HepG2 (cell line): Measurements from ENCODE around the gene MRPL48. TPM values are rescaled to one million over a fixed set of nuclear protein-coding genes. Genes with fewer than 3 reads are reported as not detected.

Experiments used
- FLYWCH1 ChIP-seq: sonication (generic); formaldehyde crosslinking; IDR thresholded peaks from 2 replicates; pipeline ENCODE4 v1.8.1; 2023; ENCODE audit warnings: mild to moderate bottlenecking, missing genetic modification reagents
- HDAC2 ChIP-seq: sonication (generic); formaldehyde crosslinking; IDR thresholded peaks from 2 replicates; pipeline ENCODE4 v1.4.0; 2020; ENCODE audit warnings: missing genetic modification reagents
- HNF4G ChIP-seq, 2 experiments: sonication (generic) in 1 of 2; formaldehyde crosslinking in 1 of 2; IDR thresholded peaks; 2 replicates each; pipeline versions ENCODE4 v1.4.0 to v1.6.1; 2011 to 2020; ENCODE audit warnings: borderline replicate concordance in 2 of 2, low read depth in 2 of 2, mild to moderate bottlenecking in 2 of 2, low read length in 1 of 2, missing genetic modification reagents in 1 of 2, moderate library complexity in 1 of 2
- NONO ChIP-seq, 2 experiments: fragments of 450-650 bp in 1 of 2; sonication (generic) in 1 of 2; formaldehyde crosslinking in 1 of 2; IDR thresholded peaks in 1 of 2; conservative IDR thresholded peaks in 1 of 2; 2 replicates each; pipeline versions ENCODE4 v1.6.1 to v1.8.0; 2017 to 2022; ENCODE audit warnings: mild to moderate bottlenecking in 1 of 2, missing genetic modification reagents in 1 of 2, moderate library complexity in 1 of 2
- RBFOX2 ChIP-seq: fragments of 200-400 bp; formaldehyde crosslinking; IDR thresholded peaks from 2 replicates; pipeline ENCODE4 v1.6.1; 2017; ENCODE audit warnings: low read depth, mild to moderate bottlenecking, low read length
- THAP11 ChIP-seq: IDR thresholded peaks from 2 replicates; pipeline ENCODE4 v1.6.1; 2016; ENCODE audit warnings: missing biosample characterization, missing genetic modification reagents
- ZBTB20 ChIP-seq: sonication (generic); formaldehyde crosslinking; IDR thresholded peaks from 2 replicates; pipeline ENCODE4 v1.8.1; 2023; ENCODE audit warnings: missing genetic modification reagents, low read depth, mild to moderate bottlenecking, borderline replicate concordance
- ZNF3 ChIP-seq: IDR thresholded peaks from 2 replicates; pipeline ENCODE4 v1.7.0; 2017; ENCODE audit warnings: inconsistent platforms
- ZNF619 ChIP-seq: sonication (generic); formaldehyde crosslinking; IDR thresholded peaks from 2 replicates; pipeline ENCODE4 v1.4.0; 2020; ENCODE audit warnings: mild to moderate bottlenecking, missing genetic modification reagents
- ZNF674 ChIP-seq: sonication (generic); formaldehyde crosslinking; IDR thresholded peaks from 2 replicates; pipeline ENCODE4 v1.5.0; 2020; ENCODE audit warnings: low read depth, mild to moderate bottlenecking, missing genetic modification reagents
- ZNF737 ChIP-seq: sonication (generic); formaldehyde crosslinking; IDR thresholded peaks from 2 replicates; pipeline ENCODE4 v1.5.0; 2020; ENCODE audit warnings: missing genetic modification reagents, mild to moderate bottlenecking, borderline replicate concordance
- polyA plus RNA-seq, 8 experiments: library from polyadenylated mRNA; depleted of rRNA in 3 of 8; stranded (reverse) in 7 of 8; unstranded in 1 of 8; fragments of >200 nt; fragmentation: Illumina TruSeq in 4 of 8; extraction: Trizol in 4 of 8; gene quantifications; 2 replicates each; pipeline versions ENCODE4 v1.2.1 to v1.2.3, GENCODE V29; 2011 to 2016; ENCODE audit warnings: low read depth in 4 of 8, missing spikeins in 1 of 8, mixed read lengths in 1 of 8; ENCODE audit not compliant: insufficient read depth in 1 of 8
- total RNA-seq, 5 experiments: library from RNA; depleted of rRNA; stranded (reverse); fragments of >200 nt; fragmentation: Illumina TruSeq; extraction: Trizol; gene quantifications; 2 replicates each; pipeline ENCODE4 v1.2.3, GENCODE V29; 2016; ENCODE audit warnings: low read depth in 1 of 5
- TF ChIP-seq, protein P1 (sequence below): IDR thresholded peaks from 2 replicates; pipeline ENCODE4 v1.4.0; 2020; ENCODE audit warnings: mild to moderate bottlenecking, missing genetic modification reagents
- TF ChIP-seq, protein P2 (sequence below): IDR thresholded peaks from 2 replicates; pipeline ENCODE4 v1.6.1; 2018; ENCODE audit warnings: missing genetic modification reagents
- TF ChIP-seq, protein P3 (sequence below): sonication (generic); formaldehyde crosslinking; IDR thresholded peaks from 2 replicates; pipeline ENCODE4 v1.4.0; 2020; ENCODE audit warnings: missing genetic modification reagents, borderline replicate concordance
- TF ChIP-seq, protein P4 (sequence below): sonication (generic); formaldehyde crosslinking; IDR thresholded peaks from 2 replicates; pipeline ENCODE4 v1.5.0; 2020; ENCODE audit warnings: mild to moderate bottlenecking, missing genetic modification reagents, borderline replicate concordance

The MRPL48 gene
- total and polyA plus RNA-seq, 2 of the 13 experiments (the other 11 are each of a cell fraction or from before 2014, with no cell fraction given): 61.2 to 67.9 TPM

DNA sequence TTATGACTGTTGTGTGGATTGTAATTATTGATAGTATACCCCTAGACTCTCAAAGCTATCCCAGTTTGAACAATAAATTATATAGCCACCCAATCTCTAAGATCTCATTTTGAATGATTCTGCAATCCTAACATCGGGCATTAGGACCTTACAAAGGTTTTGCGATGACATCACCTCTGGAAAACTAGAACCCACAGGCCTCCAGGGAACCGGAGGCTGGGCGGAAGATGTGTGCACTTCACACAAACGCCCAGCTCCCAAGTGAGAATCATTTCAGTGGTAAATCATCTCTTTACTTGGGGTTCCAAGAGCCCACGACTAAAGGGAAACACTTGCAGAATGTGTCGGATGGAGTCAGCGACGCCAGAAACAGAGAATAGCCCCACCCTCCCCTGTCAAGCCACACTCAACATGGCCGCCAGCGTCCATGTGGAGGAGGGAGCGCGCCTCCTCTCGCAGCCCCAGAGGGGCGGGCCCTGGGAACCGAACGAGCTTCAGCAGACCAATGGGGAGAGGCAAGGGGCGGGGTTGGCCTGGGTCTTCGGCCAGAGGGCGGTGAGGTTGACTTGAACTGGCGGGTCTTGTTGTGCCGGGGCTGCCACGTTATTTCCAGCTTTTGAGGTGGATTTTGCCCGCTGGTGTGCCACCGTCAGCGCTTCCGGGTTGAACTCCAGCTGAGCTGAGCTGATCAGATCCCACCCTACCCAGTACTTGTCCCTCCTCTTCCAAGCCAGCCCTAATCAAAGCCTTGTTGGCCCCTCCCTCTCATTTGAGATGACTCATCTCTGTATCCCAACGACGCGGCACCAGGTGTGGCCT is 8.4 kb upstream of the MRPL48 start (continued):
- TF ChIP-seq, protein P1, sequence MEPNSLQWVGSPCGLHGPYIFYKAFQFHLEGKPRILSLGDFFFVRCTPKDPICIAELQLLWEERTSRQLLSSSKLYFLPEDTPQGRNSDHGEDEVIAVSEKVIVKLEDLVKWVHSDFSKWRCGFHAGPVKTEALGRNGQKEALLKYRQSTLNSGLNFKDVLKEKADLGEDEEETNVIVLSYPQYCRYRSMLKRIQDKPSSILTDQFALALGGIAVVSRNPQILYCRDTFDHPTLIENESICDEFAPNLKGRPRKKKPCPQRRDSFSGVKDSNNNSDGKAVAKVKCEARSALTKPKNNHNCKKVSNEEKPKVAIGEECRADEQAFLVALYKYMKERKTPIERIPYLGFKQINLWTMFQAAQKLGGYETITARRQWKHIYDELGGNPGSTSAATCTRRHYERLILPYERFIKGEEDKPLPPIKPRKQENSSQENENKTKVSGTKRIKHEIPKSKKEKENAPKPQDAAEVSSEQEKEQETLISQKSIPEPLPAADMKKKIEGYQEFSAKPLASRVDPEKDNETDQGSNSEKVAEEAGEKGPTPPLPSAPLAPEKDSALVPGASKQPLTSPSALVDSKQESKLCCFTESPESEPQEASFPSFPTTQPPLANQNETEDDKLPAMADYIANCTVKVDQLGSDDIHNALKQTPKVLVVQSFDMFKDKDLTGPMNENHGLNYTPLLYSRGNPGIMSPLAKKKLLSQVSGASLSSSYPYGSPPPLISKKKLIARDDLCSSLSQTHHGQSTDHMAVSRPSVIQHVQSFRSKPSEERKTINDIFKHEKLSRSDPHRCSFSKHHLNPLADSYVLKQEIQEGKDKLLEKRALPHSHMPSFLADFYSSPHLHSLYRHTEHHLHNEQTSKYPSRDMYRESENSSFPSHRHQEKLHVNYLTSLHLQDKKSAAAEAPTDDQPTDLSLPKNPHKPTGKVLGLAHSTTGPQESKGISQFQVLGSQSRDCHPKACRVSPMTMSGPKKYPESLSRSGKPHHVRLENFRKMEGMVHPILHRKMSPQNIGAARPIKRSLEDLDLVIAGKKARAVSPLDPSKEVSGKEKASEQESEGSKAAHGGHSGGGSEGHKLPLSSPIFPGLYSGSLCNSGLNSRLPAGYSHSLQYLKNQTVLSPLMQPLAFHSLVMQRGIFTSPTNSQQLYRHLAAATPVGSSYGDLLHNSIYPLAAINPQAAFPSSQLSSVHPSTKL (CRISPR knock-in tag): peak; percentile 32; the same call in 1 of the 2 replicates
- no peak for TF ChIP-seq NONO (IDR thresholded peaks at IDR 0.05)
- TF ChIP-seq NONO (CRISPR knock-in tag; conservative IDR thresholded peaks at IDR 0.05): peak; percentile 80
- TF ChIP-seq, protein P2, sequence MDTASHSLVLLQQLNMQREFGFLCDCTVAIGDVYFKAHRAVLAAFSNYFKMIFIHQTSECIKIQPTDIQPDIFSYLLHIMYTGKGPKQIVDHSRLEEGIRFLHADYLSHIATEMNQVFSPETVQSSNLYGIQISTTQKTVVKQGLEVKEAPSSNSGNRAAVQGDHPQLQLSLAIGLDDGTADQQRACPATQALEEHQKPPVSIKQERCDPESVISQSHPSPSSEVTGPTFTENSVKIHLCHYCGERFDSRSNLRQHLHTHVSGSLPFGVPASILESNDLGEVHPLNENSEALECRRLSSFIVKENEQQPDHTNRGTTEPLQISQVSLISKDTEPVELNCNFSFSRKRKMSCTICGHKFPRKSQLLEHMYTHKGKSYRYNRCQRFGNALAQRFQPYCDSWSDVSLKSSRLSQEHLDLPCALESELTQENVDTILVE (CRISPR knock-in tag): peak; percentile 32; the same call in 1 of the 2 replicates
- TF ChIP-seq, protein P3, sequence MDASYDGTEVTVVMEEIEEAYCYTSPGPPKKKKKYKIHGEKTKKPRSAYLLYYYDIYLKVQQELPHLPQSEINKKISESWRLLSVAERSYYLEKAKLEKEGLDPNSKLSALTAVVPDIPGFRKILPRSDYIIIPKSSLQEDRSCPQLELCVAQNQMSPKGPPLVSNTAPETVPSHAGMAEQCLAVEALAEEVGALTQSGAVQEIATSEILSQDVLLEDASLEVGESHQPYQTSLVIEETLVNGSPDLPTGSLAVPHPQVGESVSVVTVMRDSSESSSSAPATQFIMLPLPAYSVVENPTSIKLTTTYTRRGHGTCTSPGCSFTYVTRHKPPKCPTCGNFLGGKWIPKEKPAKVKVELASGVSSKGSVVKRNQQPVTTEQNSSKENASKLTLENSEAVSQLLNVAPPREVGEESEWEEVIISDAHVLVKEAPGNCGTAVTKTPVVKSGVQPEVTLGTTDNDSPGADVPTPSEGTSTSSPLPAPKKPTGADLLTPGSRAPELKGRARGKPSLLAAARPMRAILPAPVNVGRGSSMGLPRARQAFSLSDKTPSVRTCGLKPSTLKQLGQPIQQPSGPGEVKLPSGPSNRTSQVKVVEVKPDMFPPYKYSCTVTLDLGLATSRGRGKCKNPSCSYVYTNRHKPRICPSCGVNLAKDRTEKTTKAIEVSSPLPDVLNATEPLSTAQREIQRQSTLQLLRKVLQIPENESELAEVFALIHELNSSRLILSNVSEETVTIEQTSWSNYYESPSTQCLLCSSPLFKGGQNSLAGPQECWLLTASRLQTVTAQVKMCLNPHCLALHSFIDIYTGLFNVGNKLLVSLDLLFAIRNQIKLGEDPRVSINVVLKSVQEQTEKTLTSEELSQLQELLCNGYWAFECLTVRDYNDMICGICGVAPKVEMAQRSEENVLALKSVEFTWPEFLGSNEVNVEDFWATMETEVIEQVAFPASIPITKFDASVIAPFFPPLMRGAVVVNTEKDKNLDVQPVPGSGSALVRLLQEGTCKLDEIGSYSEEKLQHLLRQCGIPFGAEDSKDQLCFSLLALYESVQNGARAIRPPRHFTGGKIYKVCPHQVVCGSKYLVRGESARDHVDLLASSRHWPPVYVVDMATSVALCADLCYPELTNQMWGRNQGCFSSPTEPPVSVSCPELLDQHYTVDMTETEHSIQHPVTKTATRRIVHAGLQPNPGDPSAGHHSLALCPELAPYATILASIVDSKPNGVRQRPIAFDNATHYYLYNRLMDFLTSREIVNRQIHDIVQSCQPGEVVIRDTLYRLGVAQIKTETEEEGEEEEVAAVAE (CRISPR knock-in tag): peak; percentile 51; the same call in 1 of the 2 replicates
- TF ChIP-seq HDAC2 (CRISPR knock-in tag): peak; percentile 44
- no peak for TF ChIP-seq ZNF674 (CRISPR knock-in tag)
- TF ChIP-seq HNF4G (IDR thresholded peaks at IDR 0.05; ENCODE audit: borderline replicate concordance, low read depth, low read length): peak; percentile 77; the same call in 1 of the 2 replicates
- peak; percentile 49; the same call in 1 of the 2 replicates for TF ChIP-seq HNF4G (CRISPR knock-in tag; IDR thresholded peaks at IDR 0.05; ENCODE audit: borderline replicate concordance, low read depth)
- TF ChIP-seq ZNF3 (CRISPR knock-in tag): no peak
- TF ChIP-seq ZNF737 (CRISPR knock-in tag): no peak
- TF ChIP-seq, protein P4, sequence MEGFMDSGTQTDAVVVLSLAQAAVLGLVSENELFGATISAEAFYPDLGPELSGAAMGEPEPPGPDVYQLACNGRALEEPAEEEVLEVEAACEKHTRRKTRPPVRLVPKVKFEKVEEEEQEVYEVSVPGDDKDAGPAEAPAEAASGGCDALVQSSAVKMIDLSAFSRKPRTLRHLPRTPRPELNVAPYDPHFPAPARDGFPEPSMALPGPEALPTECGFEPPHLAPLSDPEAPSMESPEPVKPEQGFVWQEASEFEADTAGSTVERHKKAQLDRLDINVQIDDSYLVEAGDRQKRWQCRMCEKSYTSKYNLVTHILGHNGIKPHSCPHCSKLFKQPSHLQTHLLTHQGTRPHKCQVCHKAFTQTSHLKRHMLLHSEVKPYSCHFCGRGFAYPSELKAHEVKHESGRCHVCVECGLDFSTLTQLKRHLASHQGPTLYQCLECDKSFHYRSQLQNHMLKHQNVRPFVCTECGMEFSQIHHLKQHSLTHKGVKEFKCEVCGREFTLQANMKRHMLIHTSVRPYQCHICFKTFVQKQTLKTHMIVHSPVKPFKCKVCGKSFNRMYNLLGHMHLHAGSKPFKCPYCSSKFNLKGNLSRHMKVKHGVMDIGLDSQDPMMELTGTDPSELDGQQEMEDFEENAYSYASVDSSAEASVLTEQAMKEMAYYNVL (CRISPR knock-in tag): no peak; the same call in 1 of the 2 replicates
- TF ChIP-seq ZBTB20 (CRISPR knock-in tag): peak; percentile 49; the same call in 1 of the 2 replicates
- no peak for TF ChIP-seq ZNF619 (CRISPR knock-in tag)
- TF ChIP-seq RBFOX2: peak; percentile 88
- TF ChIP-seq FLYWCH1 (CRISPR knock-in tag): no peak
- peak; percentile 85 for TF ChIP-seq THAP11 (CRISPR knock-in tag)
